Stimulated activated naive CD8-positive, alpha-beta T cell treated with anti-CD3 and anti-CD28 coated beads, Interleukin-15, Interleukin-2, amounts not matched to agents 100 ng/mL and 50 ng/mL, for 24 hours (primary cell): ENCODE measurements around the gene CANX.
"Not testable (repeated sequence)": the region's sequence is repeated elsewhere in the genome, so short reads cannot be mapped to it uniquely, and the experiment has no call there.

ENCODE experiments used
- H3K27ac Mint-ChIP-seq: one replicate; pipeline ENCODE4 v1.8.0; 2021; ENCODE audit warnings: mild to moderate bottlenecking, mixed read lengths
- H3K27me3 Mint-ChIP-seq: one replicate; pipeline ENCODE4 v1.8.0; 2021; ENCODE audit warnings: mixed read lengths
- H3K36me3 Mint-ChIP-seq: one replicate; pipeline ENCODE4 v1.8.0; 2021; ENCODE audit warnings: low read depth, mixed read lengths
- H3K4me1 Mint-ChIP-seq: one replicate; pipeline ENCODE4 v1.8.0; 2021; ENCODE audit warnings: low read depth, mixed read lengths
- H3K4me3 Mint-ChIP-seq: one replicate; pipeline ENCODE4 v1.8.0; 2021; ENCODE audit warnings: mild to moderate bottlenecking, mixed read lengths
- H3K9me3 Mint-ChIP-seq: one replicate; pipeline ENCODE4 v1.8.0; 2021; ENCODE audit warnings: mixed read lengths

Gene CANX

DNA sequence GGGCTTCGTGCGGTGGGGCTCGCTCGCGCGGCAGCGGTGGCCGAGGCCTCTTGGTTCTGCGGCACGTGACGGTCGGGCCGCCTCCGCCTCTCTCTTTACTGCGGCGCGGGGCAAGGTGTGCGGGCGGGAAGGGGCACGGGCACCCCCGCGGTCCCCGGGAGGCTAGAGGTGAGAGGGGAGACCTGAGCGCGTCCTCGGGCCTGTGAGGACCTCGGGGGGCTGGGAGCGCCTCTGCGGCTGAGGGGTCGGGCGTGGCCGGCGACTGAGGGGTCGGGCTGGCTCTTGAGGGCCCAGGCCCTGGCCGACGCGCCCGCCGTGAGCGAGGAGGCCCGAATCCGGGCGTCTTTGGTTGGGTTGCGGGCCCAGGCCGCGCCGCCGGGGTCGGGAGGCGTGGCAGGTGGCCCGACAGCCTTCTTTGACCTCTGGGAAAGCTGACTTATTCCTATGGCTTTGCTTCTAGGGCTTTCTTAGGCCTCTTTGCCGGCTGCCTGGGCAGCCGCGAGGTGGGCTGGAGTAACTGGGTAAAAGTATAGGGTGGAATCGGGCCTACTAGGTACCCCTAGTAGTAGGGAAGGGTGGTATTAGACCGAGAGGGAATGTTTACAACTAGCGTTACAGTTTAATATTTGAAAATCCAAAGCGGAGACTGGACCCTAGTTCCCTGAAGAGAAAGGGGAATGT, at the start of gene CANX:
Gene CANX, plus strand, starts transcription at position 33 of the 681 bp plus-strand sequence. CDS start 6,715 bp downstream, outside the sequence.
- Mint-ChIP-seq H3K27me3 (no peaks in the 10 kb centered on the region), H3K36me3 (peaks cover 37% of the 10 kb centered on the region), H3K4me1 (peaks cover 52% of the 10 kb centered on the region), H3K4me3 (peak within 1 kb of the TSS; percentile 98), H3K27ac (peak within 1 kb of the TSS; percentile 100), H3K9me3 (no peaks in the 10 kb centered on the region)

DNA sequence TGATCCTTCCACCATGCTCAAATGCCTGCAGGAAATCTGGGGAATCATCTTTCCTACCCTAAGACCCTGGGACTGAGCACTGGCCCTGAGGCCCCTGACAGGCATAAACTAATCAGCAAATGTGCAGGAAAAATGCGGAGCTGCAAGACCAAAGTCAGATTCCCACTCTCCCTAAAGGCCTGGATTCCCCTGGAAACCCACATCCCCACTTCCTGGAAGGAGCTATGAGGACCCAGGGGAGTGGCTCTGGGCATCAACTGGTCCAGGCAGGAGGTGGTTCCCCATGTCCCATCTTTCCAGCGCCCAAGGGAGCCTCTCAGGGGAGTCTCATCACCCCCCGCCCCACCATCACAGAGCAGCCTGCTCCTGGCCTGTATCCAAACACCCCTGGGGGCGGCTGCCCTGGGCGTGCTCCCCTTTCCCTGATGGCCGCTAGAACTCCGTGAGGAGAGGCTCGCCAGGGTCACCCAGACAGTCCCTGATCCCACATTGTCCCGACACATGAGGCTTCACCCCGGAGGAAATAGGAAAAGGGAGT, 49.5 kb upstream of the CANX start:
- not testable (repeated sequence) for H3K4me1 Mint-ChIP-seq, H3K27me3 Mint-ChIP-seq, H3K27ac Mint-ChIP-seq, H3K9me3 Mint-ChIP-seq, H3K4me3 Mint-ChIP-seq, H3K36me3 Mint-ChIP-seq

- not testable (repeated sequence) for H3K4me1 Mint-ChIP-seq, H3K4me3 Mint-ChIP-seq, H3K27me3 Mint-ChIP-seq, H3K9me3 Mint-ChIP-seq, H3K27ac Mint-ChIP-seq, H3K36me3 Mint-ChIP-seq
Observed at GRCh38 chr5:179650245-179650644, 48.5 kb upstream of the CANX start.

DNA sequence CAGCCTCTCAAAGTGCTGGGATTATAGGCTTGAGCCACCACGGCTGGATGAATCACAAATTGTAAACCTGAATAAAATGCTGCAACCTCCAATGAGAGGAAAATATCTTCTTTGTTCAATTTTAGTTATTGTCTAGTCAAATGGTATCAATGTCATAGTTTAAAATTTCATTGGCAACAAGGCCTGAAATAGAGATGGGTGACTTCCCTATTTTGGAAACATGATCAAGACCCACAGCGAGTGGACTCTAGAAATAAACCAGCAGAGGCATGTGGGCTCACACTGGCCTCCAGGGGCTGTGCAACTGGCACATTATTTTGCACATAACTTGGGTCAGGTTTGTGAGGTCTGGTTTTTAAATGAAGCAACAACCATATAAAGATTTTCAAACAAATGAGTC, 45.6 kb upstream of the CANX start:
- not testable (repeated sequence) for H3K4me3 Mint-ChIP-seq, H3K36me3 Mint-ChIP-seq, H3K27ac Mint-ChIP-seq, H3K9me3 Mint-ChIP-seq, H3K27me3 Mint-ChIP-seq, H3K4me1 Mint-ChIP-seq

DNA sequence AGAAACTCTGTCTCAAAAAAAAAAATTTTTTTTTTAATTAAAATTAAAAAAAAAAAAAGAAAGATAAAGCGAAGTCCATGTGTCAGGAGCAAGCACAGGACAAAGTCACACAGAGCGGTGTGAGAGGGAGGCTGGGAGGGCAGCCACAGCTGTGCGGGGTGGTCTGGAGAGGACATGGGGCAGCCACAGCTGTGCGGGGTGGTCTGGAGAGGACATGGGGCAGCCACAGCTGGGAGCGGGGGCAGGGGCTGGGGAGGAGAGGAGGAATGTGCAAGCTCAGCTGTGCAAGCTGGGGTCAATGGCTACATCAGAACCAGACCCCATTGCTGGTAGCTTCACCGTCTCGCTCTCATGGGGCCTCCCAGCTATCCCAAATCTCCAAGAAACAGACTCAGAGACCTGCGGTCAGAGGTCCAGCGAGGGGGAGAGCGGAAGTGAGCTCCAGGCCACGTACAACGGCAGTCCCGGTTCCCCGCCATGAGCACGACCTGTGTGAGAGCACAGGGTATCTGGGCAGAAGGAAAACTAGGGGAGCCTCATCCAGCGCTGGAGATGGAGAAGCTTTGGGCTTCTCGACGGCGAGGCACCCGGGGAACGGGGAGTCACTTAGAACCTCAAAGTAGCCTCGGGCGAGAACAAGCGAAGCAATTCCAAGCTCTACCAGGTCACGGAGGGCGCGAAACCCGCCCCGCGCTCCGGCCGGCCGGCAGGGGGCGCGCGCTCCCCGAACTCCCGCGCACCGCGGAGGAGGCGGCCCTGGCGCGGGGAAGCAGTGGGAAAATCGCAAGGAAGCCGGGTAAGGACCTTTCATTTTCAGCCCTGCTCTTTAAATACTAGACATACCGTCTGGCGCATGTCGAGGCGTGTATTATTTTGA, 41.2 kb upstream of the CANX start:
- not testable (repeated sequence) for H3K9me3 Mint-ChIP-seq, H3K27me3 Mint-ChIP-seq, H3K4me3 Mint-ChIP-seq, H3K36me3 Mint-ChIP-seq, H3K27ac Mint-ChIP-seq, H3K4me1 Mint-ChIP-seq

GRCh38 chr5:179658179-179658856, 40.4 kb upstream of the CANX start:
- not testable (repeated sequence) for H3K9me3 Mint-ChIP-seq, H3K4me1 Mint-ChIP-seq, H3K27me3 Mint-ChIP-seq, H3K27ac Mint-ChIP-seq, H3K36me3 Mint-ChIP-seq
- peak overlapping the region; percentile 78 for H3K4me3 Mint-ChIP-seq

DNA sequence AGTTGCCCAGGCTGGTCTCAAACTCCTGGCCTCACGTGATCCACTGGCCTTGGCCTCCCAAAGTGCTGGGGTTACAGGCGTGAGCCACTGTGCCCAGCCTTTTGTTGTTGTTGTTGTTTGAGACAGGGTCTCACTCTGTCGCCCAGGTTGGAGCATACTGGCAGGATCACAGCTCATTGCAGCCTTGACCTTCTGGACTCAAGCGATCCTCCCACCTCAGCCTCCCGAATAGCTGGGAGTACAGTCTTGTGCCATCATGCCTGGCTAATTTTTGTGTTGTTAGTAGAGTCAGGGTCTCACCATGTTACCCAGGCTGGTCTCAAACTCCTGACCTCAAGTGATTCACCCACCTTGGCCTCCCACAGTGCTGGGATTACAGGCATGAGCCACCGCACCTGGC, 37.1 kb upstream of the CANX start:
- H3K9me3 Mint-ChIP-seq, H3K36me3 Mint-ChIP-seq, H3K4me3 Mint-ChIP-seq, H3K4me1 Mint-ChIP-seq, H3K27ac Mint-ChIP-seq, H3K27me3 Mint-ChIP-seq: not testable (repeated sequence)

DNA sequence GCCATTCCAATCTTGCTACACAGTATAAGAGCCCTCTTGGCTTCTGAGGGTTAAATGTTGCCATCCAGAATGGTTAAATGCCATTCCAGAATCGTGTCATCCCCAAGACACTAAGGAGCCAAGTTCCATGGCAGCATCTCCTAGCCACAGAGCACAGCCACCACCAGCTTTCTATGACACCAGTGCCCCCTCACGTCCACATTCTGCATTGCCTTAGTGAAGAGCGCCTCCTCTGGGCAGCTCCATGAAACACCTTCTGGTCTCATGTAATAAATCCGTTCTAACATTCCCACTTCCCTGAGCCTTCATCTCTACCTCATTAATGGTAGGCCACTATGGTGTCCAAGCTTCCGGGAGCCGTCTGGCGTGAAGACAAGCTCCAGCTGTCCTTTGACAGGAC, 30.4 kb upstream of the CANX start:
- Mint-ChIP-seq H3K4me1 (no peaks in the 10 kb centered on the region), H3K27me3 (no peaks in the 10 kb centered on the region), H3K36me3 (peaks cover 3% of the 10 kb centered on the region), H3K27ac (no peak overlapping the region), H3K4me3 (no peak overlapping the region), H3K9me3 (no peaks in the 10 kb centered on the region)

GRCh38 chr5:179678223-179679013, 20.3 kb upstream of the CANX start:
- H3K27ac Mint-ChIP-seq, result peak overlapping the region; percentile 94
- H3K36me3 Mint-ChIP-seq, result peaks cover 33% of the 10 kb centered on the region
- peak overlapping the region; percentile 97 for H3K4me3 Mint-ChIP-seq
- peaks cover 35% of the 10 kb centered on the region for H3K4me1 Mint-ChIP-seq
- no peaks in the 10 kb centered on the region for H3K27me3 Mint-ChIP-seq
- H3K9me3 Mint-ChIP-seq, result peaks cover 4% of the 10 kb centered on the region

- Mint-ChIP-seq H3K36me3 (peaks cover 33% of the 10 kb centered on the region), H3K4me3 (peak overlapping the region; percentile 97), H3K27ac (peak overlapping the region; percentile 94), H3K4me1 (peaks cover 35% of the 10 kb centered on the region), H3K27me3 (no peaks in the 10 kb centered on the region), H3K9me3 (peaks cover 4% of the 10 kb centered on the region)
Observed at GRCh38 chr5:179679014-179679674, 19.6 kb upstream of the CANX start.

- peaks cover 35% of the 10 kb centered on the region for H3K4me1 Mint-ChIP-seq
- H3K36me3 Mint-ChIP-seq, result peaks cover 29% of the 10 kb centered on the region
- no peaks in the 10 kb centered on the region for H3K27me3 Mint-ChIP-seq
- H3K4me3 Mint-ChIP-seq, result peak overlapping the region; percentile 79
- peaks cover 4% of the 10 kb centered on the region for H3K9me3 Mint-ChIP-seq
- H3K27ac Mint-ChIP-seq, result peak overlapping the region; percentile 82
Observed at GRCh38 chr5:179680014-179680779, 18.6 kb upstream of the CANX start.

- H3K9me3 Mint-ChIP-seq, result peaks cover 4% of the 10 kb centered on the region
- peaks cover 34% of the 10 kb centered on the region for H3K4me1 Mint-ChIP-seq
- peaks cover 26% of the 10 kb centered on the region for H3K36me3 Mint-ChIP-seq
- peak within 1 kb of the TSS; percentile 79 for H3K4me3 Mint-ChIP-seq
- H3K27ac Mint-ChIP-seq, result peak within 1 kb of the TSS; percentile 82
- no peaks in the 10 kb centered on the region for H3K27me3 Mint-ChIP-seq
Observed at GRCh38 chr5:179680780-179681401, 17.9 kb upstream of the CANX start, which contains the start of gene CBY3. Gene CBY3, minus strand, starts transcription at chr5:179681034. Its CDS starts 116 bp downstream, at chr5:179680918.

DNA sequence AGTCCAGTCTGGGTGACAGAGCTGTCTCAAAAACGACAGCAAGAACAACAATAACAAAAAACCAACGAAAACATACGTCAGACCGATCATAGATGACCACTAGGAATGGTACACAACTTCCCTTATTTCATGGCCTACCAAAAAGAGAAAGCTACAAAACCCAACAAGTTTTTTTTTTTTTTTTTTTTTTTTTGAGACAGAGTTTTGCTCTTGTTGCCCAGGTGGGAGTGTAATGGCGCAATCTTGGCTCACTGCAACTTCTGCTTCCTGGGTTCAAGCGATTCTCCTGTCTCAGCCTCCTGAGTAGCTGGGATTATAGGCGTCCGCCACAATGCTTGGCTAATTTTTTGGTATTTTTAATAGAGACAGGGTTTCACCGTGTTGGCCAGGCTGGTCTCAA, 9.6 kb upstream of the CANX start:
- H3K4me1 Mint-ChIP-seq, H3K27ac Mint-ChIP-seq, H3K36me3 Mint-ChIP-seq, H3K9me3 Mint-ChIP-seq, H3K27me3 Mint-ChIP-seq, H3K4me3 Mint-ChIP-seq: not testable (repeated sequence)
